ENCODE measurements around the gene CNTNAP1.

- TF ChIP-seq, protein P1, sequence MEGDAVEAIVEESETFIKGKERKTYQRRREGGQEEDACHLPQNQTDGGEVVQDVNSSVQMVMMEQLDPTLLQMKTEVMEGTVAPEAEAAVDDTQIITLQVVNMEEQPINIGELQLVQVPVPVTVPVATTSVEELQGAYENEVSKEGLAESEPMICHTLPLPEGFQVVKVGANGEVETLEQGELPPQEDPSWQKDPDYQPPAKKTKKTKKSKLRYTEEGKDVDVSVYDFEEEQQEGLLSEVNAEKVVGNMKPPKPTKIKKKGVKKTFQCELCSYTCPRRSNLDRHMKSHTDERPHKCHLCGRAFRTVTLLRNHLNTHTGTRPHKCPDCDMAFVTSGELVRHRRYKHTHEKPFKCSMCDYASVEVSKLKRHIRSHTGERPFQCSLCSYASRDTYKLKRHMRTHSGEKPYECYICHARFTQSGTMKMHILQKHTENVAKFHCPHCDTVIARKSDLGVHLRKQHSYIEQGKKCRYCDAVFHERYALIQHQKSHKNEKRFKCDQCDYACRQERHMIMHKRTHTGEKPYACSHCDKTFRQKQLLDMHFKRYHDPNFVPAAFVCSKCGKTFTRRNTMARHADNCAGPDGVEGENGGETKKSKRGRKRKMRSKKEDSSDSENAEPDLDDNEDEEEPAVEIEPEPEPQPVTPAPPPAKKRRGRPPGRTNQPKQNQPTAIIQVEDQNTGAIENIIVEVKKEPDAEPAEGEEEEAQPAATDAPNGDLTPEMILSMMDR (IDR thresholded peaks at IDR 0.05) = no peak
- TF ChIP-seq EP300 (IDR thresholded peaks at IDR 0.05) = no peak
- TF ChIP-seq POLR2A (IDR thresholded peaks at IDR 0.05) = no peak
Measured at GRCh38 chr17:42685831-42686230, 3.5 kb downstream of the CNTNAP1 start.
